Adrenal gland (tissue), 5 donors: ENCODE data around the gene MACROH2A1.

Source experiments
- POLR2A ChIP-seq, 2 donors: fragments of 450-650 bp; IDR thresholded peaks; one replicate each; pipeline ENCODE4 v1.6.1; 2017; ENCODE audit warnings: antibody characterized with exemption in 2 of 2, mild to moderate bottlenecking in 2 of 2, moderate library complexity in 1 of 2
- TF ChIP-seq, protein P1 (sequence below), 6 experiments: fragments of 450-650 bp in 4 of 6; fragments of 200-600 bp in 2 of 6; sonication (generic) in 1 of 6; IDR thresholded peaks; 1 replicate in 5 of 6; 2 replicates in 1 of 6; pipeline versions ENCODE4 v1.5.1 to v1.8.0; 2016 to 2021; ENCODE audit warnings: antibody characterized with exemption in 6 of 6, mild to moderate bottlenecking in 2 of 6, moderate library complexity in 1 of 6
- donor health status: DM: no; HTN: no; CAD: no.

DNA sequence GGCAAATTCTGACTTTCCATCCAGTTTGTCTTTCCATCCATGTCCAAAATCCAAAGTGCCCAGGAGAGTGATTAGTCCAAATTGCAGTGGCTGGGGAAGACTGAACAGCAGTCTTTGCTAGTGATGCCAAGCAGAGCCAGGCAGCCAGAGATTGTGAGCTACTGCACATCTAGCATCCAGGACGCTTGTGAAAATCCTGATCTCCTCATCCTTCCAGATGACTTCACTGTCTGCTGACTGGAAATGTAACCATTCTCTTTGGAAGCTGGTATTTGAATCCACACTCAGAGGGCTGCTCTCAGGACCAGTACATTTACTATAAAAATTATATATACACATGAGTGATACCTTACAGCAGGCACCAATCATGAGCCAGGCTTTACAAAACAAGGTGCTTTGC lies 49.6 kb downstream of the MACROH2A1 start:
- TF ChIP-seq, protein P1, sequence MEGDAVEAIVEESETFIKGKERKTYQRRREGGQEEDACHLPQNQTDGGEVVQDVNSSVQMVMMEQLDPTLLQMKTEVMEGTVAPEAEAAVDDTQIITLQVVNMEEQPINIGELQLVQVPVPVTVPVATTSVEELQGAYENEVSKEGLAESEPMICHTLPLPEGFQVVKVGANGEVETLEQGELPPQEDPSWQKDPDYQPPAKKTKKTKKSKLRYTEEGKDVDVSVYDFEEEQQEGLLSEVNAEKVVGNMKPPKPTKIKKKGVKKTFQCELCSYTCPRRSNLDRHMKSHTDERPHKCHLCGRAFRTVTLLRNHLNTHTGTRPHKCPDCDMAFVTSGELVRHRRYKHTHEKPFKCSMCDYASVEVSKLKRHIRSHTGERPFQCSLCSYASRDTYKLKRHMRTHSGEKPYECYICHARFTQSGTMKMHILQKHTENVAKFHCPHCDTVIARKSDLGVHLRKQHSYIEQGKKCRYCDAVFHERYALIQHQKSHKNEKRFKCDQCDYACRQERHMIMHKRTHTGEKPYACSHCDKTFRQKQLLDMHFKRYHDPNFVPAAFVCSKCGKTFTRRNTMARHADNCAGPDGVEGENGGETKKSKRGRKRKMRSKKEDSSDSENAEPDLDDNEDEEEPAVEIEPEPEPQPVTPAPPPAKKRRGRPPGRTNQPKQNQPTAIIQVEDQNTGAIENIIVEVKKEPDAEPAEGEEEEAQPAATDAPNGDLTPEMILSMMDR (IDR thresholded peaks at IDR 0.05), result no peak
- TF ChIP-seq POLR2A (IDR thresholded peaks at IDR 0.05), result no peak
